Cardiac atrium fibroblast (primary cell): ENCODE measurements around the gene ABCG1. TPM values are rescaled to one million over a fixed set of nuclear protein-coding genes. Genes with fewer than 3 reads are reported as not detected.

Experiments
- total RNA-seq: library from RNA; depleted of rRNA; stranded (reverse); fragments of >200 nt; gene quantifications from 2 replicates; pipeline ENCODE4 v1.2.3, GENCODE V29; 2015

The ABCG1 gene
- total RNA-seq: 2.9 and 3.6 TPM in 2 replicates

DNA sequence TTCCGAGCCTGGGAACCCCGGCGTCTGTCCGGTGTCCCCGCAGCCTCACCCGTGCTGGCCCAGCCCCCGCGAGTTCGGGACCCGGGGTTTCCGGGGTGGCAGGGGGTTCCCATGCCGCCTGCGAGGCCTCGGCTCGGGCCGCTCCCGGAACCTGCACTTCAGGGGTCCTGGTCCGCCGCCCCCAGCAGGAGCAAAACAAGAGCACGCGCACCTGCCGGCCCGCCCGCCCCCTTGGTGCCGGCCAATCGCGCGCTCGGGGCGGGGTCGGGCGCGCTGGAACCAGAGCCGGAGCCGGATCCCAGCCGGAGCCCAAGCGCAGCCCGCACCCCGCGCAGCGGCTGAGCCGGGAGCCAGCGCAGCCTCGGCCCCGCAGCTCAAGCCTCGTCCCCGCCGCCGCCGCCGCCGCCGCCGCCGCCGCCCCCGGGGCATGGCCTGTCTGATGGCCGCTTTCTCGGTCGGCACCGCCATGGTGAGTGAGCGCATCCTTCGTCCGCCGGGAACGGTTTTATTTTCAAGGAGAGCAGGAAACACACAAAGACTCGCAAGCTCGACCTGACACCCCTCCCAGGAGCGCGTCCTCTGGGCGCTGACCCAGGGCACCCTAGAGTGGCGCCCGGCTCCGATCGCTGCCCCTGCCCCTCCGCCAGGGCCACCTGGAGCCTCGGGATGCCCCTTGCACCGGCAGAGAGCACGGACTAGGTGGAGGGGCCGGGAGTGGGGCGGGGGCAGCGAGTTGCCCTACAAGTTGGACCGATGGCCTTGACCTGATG, at the start of gene ABCG1:
Gene ABCG1, plus strand, starts transcription at position 305 of the 770 bp plus-strand sequence. Its CDS starts 123 bp downstream, at position 428.

DNA sequence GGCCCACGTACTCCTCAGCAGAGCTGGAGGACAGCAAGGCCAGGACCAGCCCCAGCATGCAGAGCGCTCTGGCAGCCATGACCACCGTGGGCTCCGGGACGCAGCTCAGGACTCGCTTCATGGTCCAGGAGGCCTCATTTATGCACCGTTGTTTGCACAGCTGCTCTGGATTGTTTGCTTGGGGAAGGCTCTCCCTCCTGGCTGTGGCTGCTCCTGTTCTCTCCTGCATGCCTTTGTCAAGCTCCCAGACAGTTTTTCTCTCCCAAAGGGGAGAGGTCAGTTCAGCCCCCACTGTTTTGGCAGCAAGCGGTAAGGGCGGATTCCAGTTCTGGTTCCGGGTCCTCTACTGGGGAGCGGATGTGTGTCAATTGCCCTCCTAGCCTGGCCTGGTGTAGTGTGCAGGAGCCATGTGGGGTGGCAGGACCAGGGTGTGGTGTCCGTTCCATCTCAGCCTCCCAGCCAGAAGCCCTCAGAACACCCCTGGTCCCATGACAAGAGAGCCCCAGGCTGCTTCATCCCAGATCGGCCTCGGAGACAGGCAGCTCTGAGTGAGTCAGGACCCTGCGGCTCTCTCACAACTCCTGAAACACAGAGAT, 96.5 kb downstream of the ABCG1 start, which contains the start of gene TFF3:
Gene TFF3, minus strand, starts transcription at position 114 of the 596 bp plus-strand sequence. Its CDS starts 35 bp downstream, at position 79.

Other genes starting within 250 kb of the ABCG1 start
- 4.0 and 5.3 TPM in 2 replicates for gene ZBTB21, start 208.8 kb upstream of the ABCG1 start, total RNA-seq
- gene UMODL1, start 147.8 kb upstream of the ABCG1 start, total RNA-seq: not detected in 2 replicates
- gene TFF3, start 96.3 kb downstream of the ABCG1 start, total RNA-seq: 0.54 TPM in 1 of 2 replicates, not detected in the other
- gene TFF2, start 131.9 kb downstream of the ABCG1 start, total RNA-seq: not detected in 2 replicates
- not detected in 2 replicates for gene TFF1, start 147.4 kb downstream of the ABCG1 start, total RNA-seq
- not detected in 2 replicates for gene TMPRSS3, start 176.9 kb downstream of the ABCG1 start, total RNA-seq
- gene UBASH3A, start 184.8 kb downstream of the ABCG1 start, total RNA-seq: not detected in 2 replicates